Thyroid gland (tissue), 4 donors: ENCODE results near the gene GNLY.
A peak's percentile ranks its signal among the peaks of the same experiment; 100 is the strongest.

Experiments
- POLR2A ChIP-seq, 2 donors: fragments of 450-650 bp; IDR thresholded peaks; one replicate each; pipeline ENCODE4 v1.6.1; 2017; ENCODE audit warnings: antibody characterized with exemption in 2 of 2, mild to moderate bottlenecking in 2 of 2, moderate library complexity in 1 of 2
- TF ChIP-seq, protein P1 (sequence below), 6 experiments: fragments of 200-600 bp in 3 of 6; fragments of 450-650 bp in 3 of 6; sonication (generic) in 3 of 6; IDR thresholded peaks; one replicate each; pipeline ENCODE4 v1.5.1; 2016 to 2019; ENCODE audit warnings: antibody characterized with exemption in 6 of 6, mild to moderate bottlenecking in 2 of 6, inconsistent platforms in 1 of 6, moderate library complexity in 1 of 6

DNA sequence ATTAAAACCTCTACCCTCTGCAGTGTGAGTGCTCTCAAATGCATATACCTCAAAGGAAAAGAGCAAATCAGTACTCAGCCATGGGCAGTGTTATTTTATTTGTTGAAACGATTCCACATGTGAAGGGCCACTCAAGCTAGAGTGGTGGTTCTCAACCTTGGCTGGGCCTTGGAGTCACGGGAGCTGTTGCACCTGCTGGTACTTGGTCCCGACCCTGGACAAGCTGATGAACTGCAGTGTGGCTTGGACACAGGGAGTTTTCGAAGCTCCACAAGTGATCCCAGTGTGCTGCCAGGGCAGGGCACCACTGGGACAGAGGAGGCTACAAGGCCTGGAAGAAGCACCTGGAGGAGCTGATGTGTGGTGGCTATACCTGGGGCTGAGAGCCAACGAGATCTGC lies 19.7 kb downstream of the GNLY start:
- TF ChIP-seq, protein P1, sequence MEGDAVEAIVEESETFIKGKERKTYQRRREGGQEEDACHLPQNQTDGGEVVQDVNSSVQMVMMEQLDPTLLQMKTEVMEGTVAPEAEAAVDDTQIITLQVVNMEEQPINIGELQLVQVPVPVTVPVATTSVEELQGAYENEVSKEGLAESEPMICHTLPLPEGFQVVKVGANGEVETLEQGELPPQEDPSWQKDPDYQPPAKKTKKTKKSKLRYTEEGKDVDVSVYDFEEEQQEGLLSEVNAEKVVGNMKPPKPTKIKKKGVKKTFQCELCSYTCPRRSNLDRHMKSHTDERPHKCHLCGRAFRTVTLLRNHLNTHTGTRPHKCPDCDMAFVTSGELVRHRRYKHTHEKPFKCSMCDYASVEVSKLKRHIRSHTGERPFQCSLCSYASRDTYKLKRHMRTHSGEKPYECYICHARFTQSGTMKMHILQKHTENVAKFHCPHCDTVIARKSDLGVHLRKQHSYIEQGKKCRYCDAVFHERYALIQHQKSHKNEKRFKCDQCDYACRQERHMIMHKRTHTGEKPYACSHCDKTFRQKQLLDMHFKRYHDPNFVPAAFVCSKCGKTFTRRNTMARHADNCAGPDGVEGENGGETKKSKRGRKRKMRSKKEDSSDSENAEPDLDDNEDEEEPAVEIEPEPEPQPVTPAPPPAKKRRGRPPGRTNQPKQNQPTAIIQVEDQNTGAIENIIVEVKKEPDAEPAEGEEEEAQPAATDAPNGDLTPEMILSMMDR (IDR thresholded peaks at IDR 0.05) = peak in 4 of 6 experiments; percentile 16 to 50 (median 28)
- peak in 1 of 2 donors; percentile 86 for TF ChIP-seq POLR2A (IDR thresholded peaks at IDR 0.05)
